Keratinocyte (primary cell): ENCODE data around the gene NMRK2.

ENCODE experiments used
- EZH2 ChIP-seq: IDR thresholded peaks from one replicate; pipeline ENCODE4 v1.6.1; 2012; ENCODE audit warnings: inconsistent platforms, mild to moderate bottlenecking, low read length, moderate library complexity
- TF ChIP-seq, protein P1 (sequence below), 3 experiments: IDR thresholded peaks in 1 of 3; conservative IDR thresholded peaks in 1 of 3; optimal IDR thresholded peaks in 1 of 3; 2 replicates in 2 of 3; 3 replicates in 1 of 3; pipeline versions ENCODE3 to v1.5.1; 2011; ENCODE audit warnings: low read length in 3 of 3, mild to moderate bottlenecking in 3 of 3, moderate library complexity in 2 of 3, control low read depth in 1 of 3, inconsistent platforms in 1 of 3; ENCODE audit not compliant: insufficient read depth in 2 of 3; ENCODE audit errors: extremely low read depth in 1 of 3

DNA sequence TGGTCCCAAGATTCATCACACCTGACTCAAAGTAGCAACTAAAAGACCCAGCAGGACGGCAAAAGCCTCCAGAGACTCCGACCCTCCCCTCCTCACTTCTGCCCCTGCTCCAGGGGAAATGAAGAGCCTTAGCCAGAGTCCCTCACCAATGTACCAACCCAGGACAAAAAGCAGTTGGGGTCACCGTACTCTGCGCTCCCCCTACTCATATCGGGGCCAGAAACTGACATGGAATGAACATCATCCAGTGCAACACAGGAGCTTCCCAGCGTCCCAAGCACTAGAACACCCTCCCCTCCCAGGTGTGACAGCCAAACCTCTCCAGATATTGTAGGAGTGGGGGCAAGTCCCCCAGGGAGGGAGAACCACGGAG lies 50.7 kb downstream of the NMRK2 start:
- TF ChIP-seq, protein P1, sequence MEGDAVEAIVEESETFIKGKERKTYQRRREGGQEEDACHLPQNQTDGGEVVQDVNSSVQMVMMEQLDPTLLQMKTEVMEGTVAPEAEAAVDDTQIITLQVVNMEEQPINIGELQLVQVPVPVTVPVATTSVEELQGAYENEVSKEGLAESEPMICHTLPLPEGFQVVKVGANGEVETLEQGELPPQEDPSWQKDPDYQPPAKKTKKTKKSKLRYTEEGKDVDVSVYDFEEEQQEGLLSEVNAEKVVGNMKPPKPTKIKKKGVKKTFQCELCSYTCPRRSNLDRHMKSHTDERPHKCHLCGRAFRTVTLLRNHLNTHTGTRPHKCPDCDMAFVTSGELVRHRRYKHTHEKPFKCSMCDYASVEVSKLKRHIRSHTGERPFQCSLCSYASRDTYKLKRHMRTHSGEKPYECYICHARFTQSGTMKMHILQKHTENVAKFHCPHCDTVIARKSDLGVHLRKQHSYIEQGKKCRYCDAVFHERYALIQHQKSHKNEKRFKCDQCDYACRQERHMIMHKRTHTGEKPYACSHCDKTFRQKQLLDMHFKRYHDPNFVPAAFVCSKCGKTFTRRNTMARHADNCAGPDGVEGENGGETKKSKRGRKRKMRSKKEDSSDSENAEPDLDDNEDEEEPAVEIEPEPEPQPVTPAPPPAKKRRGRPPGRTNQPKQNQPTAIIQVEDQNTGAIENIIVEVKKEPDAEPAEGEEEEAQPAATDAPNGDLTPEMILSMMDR (optimal IDR thresholded peaks at IDR 0.05 in 1 of 3, IDR thresholded peaks at IDR 0.05 in 1 of 3, conservative IDR thresholded peaks at IDR 0.05 in 1 of 3; ENCODE audit: extremely low read depth in 1 of 3, insufficient read depth in 2 of 3, low read length in 3 of 3) = no peak
- no peak for TF ChIP-seq EZH2
